ENCODE data around the gene PKD2L2.

DNA sequence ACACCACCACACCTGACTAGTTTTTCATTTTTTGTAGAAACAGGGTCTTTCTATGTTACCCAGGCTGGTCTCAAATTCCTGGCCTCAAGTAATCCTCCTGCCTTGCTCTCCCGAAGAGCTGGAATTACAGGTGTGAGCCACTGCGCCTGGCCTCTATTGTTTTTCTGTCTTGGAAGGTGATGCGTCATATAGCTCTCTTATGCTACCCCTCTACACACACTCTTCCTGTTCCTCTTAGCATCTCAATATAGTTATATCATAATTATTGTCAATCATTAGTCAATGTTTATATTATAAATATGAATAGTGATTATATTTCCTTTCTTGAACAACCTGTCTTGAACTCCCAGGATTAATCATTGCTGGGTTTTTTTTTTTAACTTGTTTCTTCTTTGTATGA lies 7.3 kb downstream of the PKD2L2 start:
- TF ChIP-seq, protein P1, sequence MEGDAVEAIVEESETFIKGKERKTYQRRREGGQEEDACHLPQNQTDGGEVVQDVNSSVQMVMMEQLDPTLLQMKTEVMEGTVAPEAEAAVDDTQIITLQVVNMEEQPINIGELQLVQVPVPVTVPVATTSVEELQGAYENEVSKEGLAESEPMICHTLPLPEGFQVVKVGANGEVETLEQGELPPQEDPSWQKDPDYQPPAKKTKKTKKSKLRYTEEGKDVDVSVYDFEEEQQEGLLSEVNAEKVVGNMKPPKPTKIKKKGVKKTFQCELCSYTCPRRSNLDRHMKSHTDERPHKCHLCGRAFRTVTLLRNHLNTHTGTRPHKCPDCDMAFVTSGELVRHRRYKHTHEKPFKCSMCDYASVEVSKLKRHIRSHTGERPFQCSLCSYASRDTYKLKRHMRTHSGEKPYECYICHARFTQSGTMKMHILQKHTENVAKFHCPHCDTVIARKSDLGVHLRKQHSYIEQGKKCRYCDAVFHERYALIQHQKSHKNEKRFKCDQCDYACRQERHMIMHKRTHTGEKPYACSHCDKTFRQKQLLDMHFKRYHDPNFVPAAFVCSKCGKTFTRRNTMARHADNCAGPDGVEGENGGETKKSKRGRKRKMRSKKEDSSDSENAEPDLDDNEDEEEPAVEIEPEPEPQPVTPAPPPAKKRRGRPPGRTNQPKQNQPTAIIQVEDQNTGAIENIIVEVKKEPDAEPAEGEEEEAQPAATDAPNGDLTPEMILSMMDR (IDR thresholded peaks at IDR 0.05), result no peak
- no peak for TF ChIP-seq POLR2A (IDR thresholded peaks at IDR 0.05)
